HEK293T (cell line): ENCODE data around the gene EPHA5.

Source experiments
- ARNT ChIP-seq: fragments of 450-650 bp; IDR thresholded peaks from 2 replicates; pipeline ENCODE4 v1.6.1; 2017; ENCODE audit warnings: mild to moderate bottlenecking
- BHLHE40 ChIP-seq: fragments of 450-650 bp; IDR thresholded peaks from 2 replicates; pipeline ENCODE4 v1.6.1; 2016; ENCODE audit warnings: mild to moderate bottlenecking, moderate library complexity, borderline replicate concordance
- CTBP1 ChIP-seq: fragments of 450-650 bp; IDR thresholded peaks from 2 replicates; pipeline ENCODE4 v1.6.1; 2016; ENCODE audit warnings: borderline replicate concordance
- ELF4 ChIP-seq: fragments of 450-650 bp; IDR thresholded peaks from 2 replicates; pipeline ENCODE4 v1.6.1; 2017; ENCODE audit warnings: antibody characterized with exemption
- FOXA1 ChIP-seq: fragments of 450-650 bp; IDR thresholded peaks from 2 replicates; pipeline ENCODE4 v1.6.1; 2016; ENCODE audit warnings: mild to moderate bottlenecking
- FOXM1 ChIP-seq: fragments of 450-650 bp; IDR thresholded peaks from 2 replicates; pipeline ENCODE4 v1.6.1; 2017; ENCODE audit warnings: mild to moderate bottlenecking, borderline replicate concordance
- HDGF ChIP-seq: fragments of 450-650 bp; IDR thresholded peaks from 2 replicates; pipeline ENCODE4 v1.6.1; 2017; ENCODE audit warnings: antibody characterized with exemption, borderline replicate concordance
- L3MBTL2 ChIP-seq: fragments of 450-650 bp; conservative IDR thresholded peaks from 2 replicates; pipeline ENCODE4 v1.6.1; 2016; ENCODE audit warnings: mild to moderate bottlenecking
- LEF1 ChIP-seq: fragments of 450-650 bp; IDR thresholded peaks from 2 replicates; pipeline ENCODE4 v1.6.1; 2017; ENCODE audit warnings: mild to moderate bottlenecking, borderline replicate concordance
- NFRKB ChIP-seq: fragments of 450-650 bp; IDR thresholded peaks from 2 replicates; pipeline ENCODE4 v1.6.1; 2016; ENCODE audit warnings: mild to moderate bottlenecking, moderate library complexity
- PKNOX1 ChIP-seq: fragments of 450-650 bp; IDR thresholded peaks from 2 replicates; pipeline ENCODE4 v1.6.1; 2016
- SP1 ChIP-seq: fragments of 450-650 bp; IDR thresholded peaks from 2 replicates; pipeline ENCODE4 v1.6.1; 2017
- TARDBP ChIP-seq: fragments of 450-650 bp; IDR thresholded peaks from 2 replicates; pipeline ENCODE4 v1.6.1; 2016

GRCh38 chr4:65624651-65625050 lies 45.6 kb downstream of the EPHA5 start:
- TF ChIP-seq ARNT (no peak), LEF1 (no peak), SP1 (no peak), L3MBTL2 (no peak), PKNOX1 (no peak), TARDBP (no peak), FOXA1 (no peak), BHLHE40 (no peak), FOXM1 (no peak), ELF4 (no peak), NFRKB (no peak), CTBP1 (no peak), HDGF (no peak)
